GM18870 (cell line): Measurements from ENCODE around the gene CCDC171.
"Not testable (repeated sequence)": the region's sequence is repeated elsewhere in the genome, so short reads cannot be mapped to it uniquely, and the experiment has no call there.

Experiments
- ATAC-seq: cut with Tn5 transposase; IDR thresholded peaks from one replicate; pipeline ENCODE4 v1.9.1; 2021; ENCODE audit warnings: moderate library complexity; ENCODE audit not compliant: unreplicated experiment

Gene CCDC171

DNA sequence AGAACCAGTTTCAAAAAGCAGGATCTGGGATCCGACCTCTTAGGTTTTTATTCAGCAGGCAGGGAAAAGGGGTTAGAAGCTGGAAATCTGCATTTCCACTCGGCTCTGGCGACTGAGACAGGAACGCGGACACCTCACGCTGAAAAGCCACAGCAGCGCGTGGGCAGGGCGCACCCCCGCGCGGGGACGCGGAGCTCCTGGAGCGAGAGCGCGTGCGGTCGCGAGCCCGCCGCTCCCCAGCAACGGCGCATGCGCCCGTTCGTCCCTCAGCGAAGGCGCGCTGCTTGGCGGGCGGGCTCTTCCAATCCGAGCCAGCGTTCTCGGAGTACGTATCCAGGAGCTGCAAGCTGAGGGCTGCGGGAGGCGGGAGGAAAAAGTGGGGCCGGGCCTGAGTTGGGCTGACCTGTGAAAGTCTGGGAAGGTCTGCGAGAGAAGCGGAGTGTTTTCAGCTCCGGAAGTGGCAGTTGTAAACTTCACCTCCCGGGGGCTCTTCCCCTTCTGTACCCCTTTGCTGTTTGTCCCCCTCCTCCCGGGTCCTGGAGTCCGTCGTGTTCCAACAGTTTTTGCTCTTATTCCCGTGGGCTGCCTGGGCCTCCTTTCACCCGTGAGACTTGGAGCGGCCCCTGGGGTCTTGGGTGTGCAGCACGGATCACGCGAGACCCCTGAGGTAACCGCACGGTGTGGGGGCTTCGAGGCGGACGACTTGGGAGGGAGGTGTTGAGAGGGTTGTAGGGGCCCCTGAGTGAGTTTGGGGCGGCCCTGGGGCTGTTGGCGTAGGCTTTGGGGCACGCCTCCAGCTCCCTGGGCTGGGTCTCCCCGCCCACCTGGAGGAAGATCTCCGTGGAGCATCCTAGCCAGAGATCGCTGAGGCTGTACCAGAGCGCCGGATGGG is at the start of gene CCDC171:
Gene CCDC171 (plus strand): TSS at position 408 of the 892 bp plus-strand sequence. CDS start 11,046 bp downstream, outside the sequence.
- ATAC-seq: peak; percentile 59

DNA sequence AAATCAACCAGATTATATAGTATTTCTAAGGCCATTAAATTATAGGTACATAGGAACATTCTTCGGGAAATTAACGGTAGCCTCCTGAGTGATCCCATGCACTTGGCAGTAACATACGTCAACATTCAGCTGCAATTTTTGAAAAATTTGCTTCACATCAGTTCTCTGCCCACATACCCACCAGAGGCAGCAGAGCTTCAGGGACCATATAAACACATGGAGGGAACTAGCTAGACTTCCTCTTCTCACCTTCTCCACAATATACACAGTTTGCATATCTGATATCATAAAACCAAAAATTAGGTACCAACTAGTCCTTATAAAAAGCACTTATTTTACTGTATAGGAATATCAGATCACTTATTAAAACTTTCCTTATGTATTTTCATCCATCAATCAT is 46.9 kb upstream of the CCDC171 start:
- no peak for ATAC-seq

- ATAC-seq: peak; percentile 3
These were observed 42.7 kb upstream of the CCDC171 start for GRCh38 chr9:15509931-15510788.

- peak; percentile 88 for ATAC-seq
These were observed 41.9 kb upstream of the CCDC171 start, which contains the start of gene PSIP1 for GRCh38 chr9:15510789-15511575. Gene PSIP1, minus strand, starts transcription at chr9:15510970. Its CDS starts 782 bp downstream, at chr9:15510188.

- no peak for ATAC-seq
These were observed 40.6 kb upstream of the CCDC171 start for GRCh38 chr9:15512204-15512603.

GRCh38 chr9:15512889-15513288 is 40.0 kb upstream of the CCDC171 start:
- ATAC-seq: no peak

DNA sequence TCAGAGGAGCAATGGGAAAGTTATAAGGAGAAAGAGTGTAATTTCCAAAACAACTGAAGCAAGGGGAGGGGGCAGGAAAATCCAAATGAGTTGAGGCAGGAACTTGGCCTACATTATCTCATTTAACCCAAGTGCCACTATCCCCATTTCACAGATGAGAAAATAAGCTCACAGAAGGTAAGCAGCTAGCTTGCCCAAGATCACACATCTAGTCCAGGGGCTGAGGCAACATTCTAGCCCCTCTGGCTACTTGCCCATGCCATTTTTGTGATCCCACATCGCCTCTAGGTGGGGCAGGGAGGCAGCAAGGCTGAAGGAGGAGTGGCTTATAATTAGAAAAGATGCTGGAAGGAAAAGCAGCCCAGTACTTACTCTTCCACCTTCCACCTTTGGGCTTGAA is 39.5 kb upstream of the CCDC171 start:
- ATAC-seq: no peak

DNA sequence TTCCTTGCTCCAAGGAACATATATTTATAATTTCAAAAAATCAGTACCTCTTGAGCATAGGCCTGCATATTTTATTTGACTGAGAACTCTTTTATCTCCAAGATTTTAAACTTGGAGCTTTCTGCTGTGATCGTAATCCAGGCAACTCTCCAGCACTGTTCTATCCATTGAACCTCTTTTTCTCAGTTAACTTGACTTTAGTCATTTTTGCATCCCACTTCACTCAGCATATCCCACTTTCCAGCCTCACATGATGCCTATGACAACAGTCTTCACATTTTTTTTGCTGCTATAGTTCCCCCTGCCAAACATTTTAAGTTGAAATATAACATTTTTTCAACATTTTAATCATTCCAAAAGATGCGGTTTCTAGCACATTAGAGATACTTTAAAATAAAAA is 33.0 kb upstream of the CCDC171 start:
- no peak for ATAC-seq

GRCh38 chr9:15521254-15521653 is 31.6 kb upstream of the CCDC171 start:
- ATAC-seq: no peak

- ATAC-seq: no peak
These were observed 30.6 kb upstream of the CCDC171 start for GRCh38 chr9:15522130-15522755.

DNA sequence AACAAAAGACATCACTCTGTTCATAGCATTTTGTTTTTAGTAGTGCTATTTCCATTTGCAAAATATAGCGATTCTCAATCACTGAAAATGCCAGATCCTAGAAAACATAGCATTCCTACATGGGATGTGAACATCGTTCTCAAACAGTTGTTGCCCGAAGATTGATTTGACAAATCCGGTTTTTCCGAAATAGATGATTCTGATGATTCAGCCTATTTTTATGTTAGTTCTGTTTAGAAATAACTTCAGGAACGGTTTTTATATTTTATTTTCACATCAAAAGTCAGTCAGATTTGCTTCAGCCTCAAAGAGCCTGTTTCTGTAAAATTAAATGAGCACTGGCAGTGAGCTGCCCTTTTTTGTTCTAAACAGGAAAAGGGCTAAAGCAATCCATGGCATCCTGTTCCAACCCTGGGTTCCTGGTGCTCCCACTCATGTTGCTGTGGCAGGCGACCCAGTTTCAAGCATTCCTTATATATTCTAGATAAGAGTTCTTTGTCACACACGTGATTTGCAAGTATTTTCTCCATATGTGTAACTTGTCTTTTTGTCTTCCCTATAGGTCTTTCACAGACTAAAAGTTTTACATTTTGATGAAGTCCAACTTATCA is 27.9 kb upstream of the CCDC171 start:
- no peak for ATAC-seq

GRCh38 chr9:15525958-15526357 is 26.9 kb upstream of the CCDC171 start:
- ATAC-seq: no peak

- ATAC-seq: not testable (repeated sequence)
These were observed 25.8 kb upstream of the CCDC171 start for GRCh38 chr9:15527035-15527434.

GRCh38 chr9:15529566-15530324 is 23.1 kb upstream of the CCDC171 start:
- ATAC-seq: peak; percentile 89

DNA sequence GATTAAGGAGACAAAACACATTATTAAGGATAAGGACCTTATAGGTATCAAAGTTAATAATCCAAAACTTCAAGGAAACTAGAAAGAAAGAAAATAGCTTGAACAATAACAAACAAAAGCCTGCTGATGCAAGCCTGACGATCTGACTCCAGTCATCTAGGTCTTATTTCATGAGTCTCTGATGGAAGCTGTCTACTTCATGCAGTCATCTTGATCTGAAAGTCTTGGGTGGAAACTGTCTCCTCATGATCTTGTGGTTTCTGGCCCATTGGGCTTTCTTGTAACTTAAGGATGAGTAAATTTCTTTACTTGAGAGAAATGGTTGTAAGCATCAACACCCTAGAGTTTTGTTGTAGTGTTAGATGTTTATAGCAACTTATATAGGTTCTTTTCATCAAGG is 21.5 kb upstream of the CCDC171 start:
- peak; percentile 34 for ATAC-seq

DNA sequence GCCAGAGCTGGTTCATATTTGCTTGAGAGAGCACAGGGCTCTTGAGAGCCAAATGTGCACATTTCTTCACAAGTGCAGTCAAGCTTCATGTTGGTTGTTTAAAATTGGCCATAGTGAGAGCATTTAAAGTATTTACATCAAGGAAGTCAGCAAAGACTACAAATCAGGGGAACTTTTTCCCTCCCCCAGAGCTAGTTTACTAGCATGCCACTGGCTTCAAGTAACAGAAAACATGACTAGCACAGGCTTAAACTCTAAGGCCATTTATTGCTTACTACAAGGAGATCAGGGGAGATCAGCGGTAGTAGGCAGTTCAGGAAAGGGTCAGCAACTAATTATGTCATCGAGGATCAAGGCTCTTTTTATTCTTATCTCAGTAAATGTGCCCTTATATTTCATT is 11.0 kb upstream of the CCDC171 start:
- no peak for ATAC-seq

- ATAC-seq: no peak
These were observed 10.2 kb upstream of the CCDC171 start for GRCh38 chr9:15542624-15543023.

DNA sequence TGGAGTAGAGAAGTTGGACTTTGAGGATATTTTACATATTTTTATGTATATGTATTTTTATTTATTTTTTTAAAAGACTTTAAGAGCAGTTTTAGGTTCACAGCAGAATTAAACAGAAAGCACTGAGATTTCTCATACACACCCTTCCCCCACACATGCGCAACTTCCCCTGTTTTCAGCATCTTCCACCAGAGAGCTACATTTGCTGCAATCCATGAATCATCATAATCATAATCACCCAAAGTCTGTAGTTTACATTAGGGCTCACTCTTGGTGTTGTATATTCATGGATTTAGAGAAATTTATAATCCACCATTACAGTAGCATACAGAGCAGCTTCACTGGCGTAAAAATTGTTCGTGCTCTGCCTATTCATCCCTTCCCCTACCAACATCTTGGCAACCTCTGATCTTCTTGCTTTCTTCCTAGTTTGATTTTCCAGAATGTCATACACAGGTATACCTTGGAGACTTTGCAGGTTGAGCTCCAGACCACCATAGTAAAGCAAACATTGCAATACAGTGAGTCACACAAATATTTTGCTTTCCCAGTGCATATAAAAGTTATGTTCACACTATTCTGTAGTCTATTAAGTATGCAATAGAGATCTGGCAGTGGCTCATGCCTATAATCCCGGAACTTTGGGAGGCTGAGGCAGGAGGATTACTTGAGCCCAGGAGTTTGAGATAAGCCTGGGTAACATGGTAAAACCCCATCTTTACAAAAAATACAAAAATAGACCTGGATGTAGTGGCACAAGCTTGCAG is 9.6 kb upstream of the CCDC171 start:
- no peak for ATAC-seq

- ATAC-seq: no peak
These were observed 3.2 kb upstream of the CCDC171 start for GRCh38 chr9:15549611-15550010.
